Left lobe of liver (tissue), 2 donors: Measurements from ENCODE around the gene KRTAP1-5. TPM values are rescaled to one million over a fixed set of nuclear protein-coding genes. Genes with fewer than 3 reads are reported as not detected.
"Not testable (repeated sequence)": the region's sequence is repeated elsewhere in the genome, so short reads cannot be mapped to it uniquely, and the experiment has no call there.

ENCODE experiments used
- ATAC-seq: fragments of 200-7000 bp; cut with Tn5 transposase; one replicate; pipeline ENCODE4 v1.9.1; 2020; ENCODE audit warnings: mild to moderate bottlenecking, moderate library complexity
- DNase-seq: peaks from one replicate; pipeline ENCODE4 v3.0.0-alpha.2; 2020; ENCODE audit warnings: low spot score
- total RNA-seq: library from RNA; stranded (reverse); gene quantifications from one replicate; pipeline ENCODE4 v1.2.1, GENCODE V29; 2021
- donor health status: DM: no; HTN: no; CAD: no; lungs with moderate emphysema.
- donor health status: DM: no; HTN: yes; CAD: no.

Gene KRTAP1-5
- total RNA-seq, 1 donor from 2014 or later = not detected

- DNase-seq = no peak
These were observed 17.7 kb downstream of the KRTAP1-5 start for GRCh38 chr17:41009301-41009760.

GRCh38 chr17:41008811-41009210 is 18.2 kb downstream of the KRTAP1-5 start, which contains the start of gene KRTAP3-1:
TSS of gene KRTAP3-1 (minus strand) at chr17:41009128. CDS start at chr17:41009074, 54 bp downstream.
- ATAC-seq (no peak), DNase-seq (no peak)

More at GRCh38 chr17:41009301-41009760, 17.7 kb downstream of the KRTAP1-5 start:
- no peak for ATAC-seq

GRCh38 chr17:41004397-41004796 is 22.6 kb downstream of the KRTAP1-5 start:
- ATAC-seq (no peak), DNase-seq (no peak)

- DNase-seq (no peak), ATAC-seq (no peak)
These were observed 23.1 kb downstream of the KRTAP1-5 start for GRCh38 chr17:41003926-41004325.

- DNase-seq = no peak
- ATAC-seq = no peak
These were observed 24.2 kb downstream of the KRTAP1-5 start for GRCh38 chr17:41002814-41003213.

GRCh38 chr17:41001795-41002194 is 25.2 kb downstream of the KRTAP1-5 start:
- no peak for DNase-seq
- ATAC-seq = no peak

GRCh38 chr17:40999563-40999962 is 27.4 kb downstream of the KRTAP1-5 start, which contains the start of gene KRTAP3-2:
TSS of gene KRTAP3-2 (minus strand) at chr17:40999906. CDS start at chr17:40999853, 53 bp downstream.
- ATAC-seq, DNase-seq: not testable (repeated sequence)

GRCh38 chr17:40997361-40997760 is 29.6 kb downstream of the KRTAP1-5 start:
- no peak for ATAC-seq
- no peak for DNase-seq

- DNase-seq (no peak), ATAC-seq (no peak)
These were observed 30.2 kb downstream of the KRTAP1-5 start for GRCh38 chr17:40996829-40997228.

- ATAC-seq = no peak
- DNase-seq = no peak
These were observed 31.9 kb downstream of the KRTAP1-5 start for GRCh38 chr17:40995116-40995515.

- DNase-seq (no peak), ATAC-seq (no peak)
These were observed 33.2 kb downstream of the KRTAP1-5 start, which contains the start of gene KRTAP3-3 for GRCh38 chr17:40993839-40994238. TSS of gene KRTAP3-3 (minus strand) at chr17:40994164. CDS start at chr17:40994097, 67 bp downstream.

- no peak for DNase-seq
- no peak for ATAC-seq
These were observed 33.9 kb downstream of the KRTAP1-5 start for GRCh38 chr17:40993084-40993483.

- DNase-seq = no peak
- no peak for ATAC-seq
These were observed 34.3 kb downstream of the KRTAP1-5 start for GRCh38 chr17:40992666-40993065.

GRCh38 chr17:40986920-40987319 is 40.1 kb downstream of the KRTAP1-5 start:
- DNase-seq = no peak
- no peak for ATAC-seq

GRCh38 chr17:40984226-40984625 is 42.8 kb downstream of the KRTAP1-5 start, which contains the start of gene KRT40:
TSS of gene KRT40 (minus strand) at chr17:40984326. CDS start at chr17:40984273, 53 bp downstream.
- no peak for DNase-seq
- ATAC-seq = no peak

GRCh38 chr17:40981115-40981514 is 45.9 kb downstream of the KRTAP1-5 start:
- no peak for ATAC-seq
- no peak for DNase-seq

GRCh38 chr17:40980596-40980995 is 46.4 kb downstream of the KRTAP1-5 start:
- DNase-seq (no peak), ATAC-seq (no peak)

- ATAC-seq (no peak), DNase-seq (no peak)
These were observed 46.9 kb downstream of the KRTAP1-5 start for GRCh38 chr17:40980117-40980516.

- ATAC-seq (no peak), DNase-seq (no peak)
These were observed 48.3 kb downstream of the KRTAP1-5 start for GRCh38 chr17:40978575-40979151.
